GM19193 (cell line): ENCODE measurements around the gene MAP1LC3B2.

ENCODE experiments used
- POLR2A ChIP-seq: IDR thresholded peaks from 4 replicates; pipeline ENCODE4 v1.6.1; 2011; ENCODE audit not compliant: insufficient read depth, insufficient read length; ENCODE audit errors: extremely low read depth

MAP1LC3B2 gene

GRCh38 chr12:116545144-116545543 is 14.0 kb upstream of the MAP1LC3B2 start:
- TF ChIP-seq POLR2A, result no peak

- no peak for TF ChIP-seq POLR2A
Observed at GRCh38 chr12:116545936-116546335, 13.2 kb upstream of the MAP1LC3B2 start.

GRCh38 chr12:116547955-116548501 is 11.2 kb upstream of the MAP1LC3B2 start:
- peak; percentile 17 for TF ChIP-seq POLR2A

- TF ChIP-seq POLR2A, result no peak
Observed at GRCh38 chr12:116549993-116550392, 9.2 kb upstream of the MAP1LC3B2 start.

- TF ChIP-seq POLR2A, result no peak
Observed at GRCh38 chr12:116551151-116551550, 8.0 kb upstream of the MAP1LC3B2 start.

- no peak for TF ChIP-seq POLR2A
Observed at GRCh38 chr12:116551619-116551951, 7.6 kb upstream of the MAP1LC3B2 start.

- TF ChIP-seq POLR2A, result no peak
Observed at GRCh38 chr12:116551952-116552772, 7.0 kb upstream of the MAP1LC3B2 start.

- no peak for TF ChIP-seq POLR2A
Observed at GRCh38 chr12:116552773-116553373, 6.3 kb upstream of the MAP1LC3B2 start.

GRCh38 chr12:116556356-116556952 is 2.7 kb upstream of the MAP1LC3B2 start:
- no peak for TF ChIP-seq POLR2A

- no peak for TF ChIP-seq POLR2A
Observed at GRCh38 chr12:116556964-116557698, 2.0 kb upstream of the MAP1LC3B2 start.

GRCh38 chr12:116558280-116559161 is 660 bp upstream of the MAP1LC3B2 start:
- no peak for TF ChIP-seq POLR2A

- TF ChIP-seq POLR2A, result no peak
Observed at GRCh38 chr12:116561181-116561821, 2.1 kb downstream of the MAP1LC3B2 start.

GRCh38 chr12:116562090-116562489 is 2.9 kb downstream of the MAP1LC3B2 start:
- TF ChIP-seq POLR2A, result no peak

- no peak for TF ChIP-seq POLR2A
Observed at GRCh38 chr12:116563262-116563661, 4.1 kb downstream of the MAP1LC3B2 start.
